ENCODE results near the gene BLID.

Gene BLID

GRCh38 chr11:122145715-122146274, 29.8 kb upstream of the BLID start:
- no peak overlapping the region for H3K4me3 ChIP-seq (ENCODE audit: low read depth, low read length)
- CTCF ChIA-PET = interaction anchor here (1.0 to 1.5 kb wide), 5 partner anchors 13 to 492 kb away, joined by 3 to 4 read pairs (median 4); no protein-coding TSS in a partner anchor
- no peak for DNase-seq (ENCODE audit: low read depth, low spot score)
- POLR2A ChIA-PET = interaction anchor here (0.7 kb wide), 2 partner anchors 70 to 490 kb away, joined by 3 read pairs; no protein-coding TSS in a partner anchor
- TF ChIP-seq, protein P1, sequence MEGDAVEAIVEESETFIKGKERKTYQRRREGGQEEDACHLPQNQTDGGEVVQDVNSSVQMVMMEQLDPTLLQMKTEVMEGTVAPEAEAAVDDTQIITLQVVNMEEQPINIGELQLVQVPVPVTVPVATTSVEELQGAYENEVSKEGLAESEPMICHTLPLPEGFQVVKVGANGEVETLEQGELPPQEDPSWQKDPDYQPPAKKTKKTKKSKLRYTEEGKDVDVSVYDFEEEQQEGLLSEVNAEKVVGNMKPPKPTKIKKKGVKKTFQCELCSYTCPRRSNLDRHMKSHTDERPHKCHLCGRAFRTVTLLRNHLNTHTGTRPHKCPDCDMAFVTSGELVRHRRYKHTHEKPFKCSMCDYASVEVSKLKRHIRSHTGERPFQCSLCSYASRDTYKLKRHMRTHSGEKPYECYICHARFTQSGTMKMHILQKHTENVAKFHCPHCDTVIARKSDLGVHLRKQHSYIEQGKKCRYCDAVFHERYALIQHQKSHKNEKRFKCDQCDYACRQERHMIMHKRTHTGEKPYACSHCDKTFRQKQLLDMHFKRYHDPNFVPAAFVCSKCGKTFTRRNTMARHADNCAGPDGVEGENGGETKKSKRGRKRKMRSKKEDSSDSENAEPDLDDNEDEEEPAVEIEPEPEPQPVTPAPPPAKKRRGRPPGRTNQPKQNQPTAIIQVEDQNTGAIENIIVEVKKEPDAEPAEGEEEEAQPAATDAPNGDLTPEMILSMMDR (IDR thresholded peaks at IDR 0.05; ENCODE audit: insufficient read depth, low read length, missing control alignments) = no peak

DNA sequence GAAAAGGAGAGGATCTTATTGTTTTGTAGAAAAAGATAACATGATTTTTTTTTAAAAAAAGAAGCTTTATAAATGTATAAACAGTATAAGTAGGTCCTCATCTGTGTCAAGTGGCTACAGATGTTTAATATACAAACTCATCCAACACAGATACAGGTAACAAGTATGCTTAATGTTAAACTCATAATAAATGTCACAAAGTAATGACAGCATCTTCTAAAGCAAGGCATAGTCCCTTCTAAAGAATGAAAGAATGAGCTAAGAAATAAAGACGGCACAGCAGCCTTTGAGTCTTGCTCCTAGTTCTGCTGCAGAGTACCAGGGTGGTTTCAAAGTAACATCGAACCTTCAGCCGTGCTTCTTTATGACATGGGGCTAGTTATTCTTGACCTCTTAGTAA, 28.7 kb upstream of the BLID start:
- TF ChIP-seq, protein P1 (IDR thresholded peaks at IDR 0.05; ENCODE audit: insufficient read depth, low read length, missing control alignments) = no peak
- CTCF ChIA-PET = interaction anchor here (0.6 to 1.5 kb wide), 7 partner anchors 9 to 491 kb away, joined by 3 to 4 read pairs (median 3); no protein-coding TSS in a partner anchor
- POLR2A ChIA-PET = interaction anchor here (1.2 kb wide), 1 partner anchor 10 kb away, joined by 6 read pairs; no protein-coding TSS in a partner anchor

GRCh38 chr11:122141725-122142124, 25.7 kb upstream of the BLID start:
- ChIA-PET POLR2A (no interaction called here), CTCF (interaction anchor here (0.7 kb wide), 1 partner anchor 61 kb away, joined by 3 read pairs; no protein-coding TSS in a partner anchor)
- TF ChIP-seq, protein P1 (IDR thresholded peaks at IDR 0.05; ENCODE audit: insufficient read depth, low read length, missing control alignments) = no peak
- H3K4me3 ChIP-seq (ENCODE audit: low read depth, low read length) = no peak overlapping the region
- DNase-seq (ENCODE audit: low read depth, low spot score) = no peak

More for the DNA sequence above, 28.7 kb upstream of the BLID start:
- H3K4me3 ChIP-seq (ENCODE audit: low read depth, low read length) = no peak overlapping the region
- DNase-seq (ENCODE audit: low read depth, low spot score) = no peak

DNA sequence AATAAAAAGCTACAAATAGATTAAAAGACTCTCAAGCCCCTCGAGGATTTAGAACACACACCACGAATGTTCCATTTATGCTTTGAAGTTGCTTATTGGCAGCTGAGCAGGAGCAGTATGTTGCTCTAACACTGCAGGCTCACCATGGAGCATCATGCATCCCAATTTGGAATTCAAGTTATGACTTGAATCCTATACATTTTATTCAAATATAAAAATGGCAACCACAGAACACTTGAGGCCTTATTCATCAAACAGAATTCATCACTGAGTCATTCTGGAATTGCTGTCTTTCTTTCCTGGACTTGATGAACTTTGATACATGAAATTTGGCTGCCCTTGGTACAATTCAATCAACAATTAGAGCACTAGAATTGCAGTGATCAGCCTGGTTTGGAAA, 24.5 kb upstream of the BLID start:
- peak; percentile 85 for DNase-seq (ENCODE audit: low read depth, low spot score)
- ChIA-PET POLR2A (interaction anchor here (0.5 to 1.5 kb wide), 2 partner anchors 255 to 365 kb away, joined by 3 read pairs; no protein-coding TSS in a partner anchor), CTCF (interaction anchor here (1.0 to 1.7 kb wide), 2 partner anchors 28 to 365 kb away, joined by 3 read pairs; no protein-coding TSS in a partner anchor)
- TF ChIP-seq, protein P1 (IDR thresholded peaks at IDR 0.05; ENCODE audit: insufficient read depth, low read length, missing control alignments) = no peak
- H3K4me3 ChIP-seq (ENCODE audit: low read depth, low read length) = no peak overlapping the region

GRCh38 chr11:122139595-122139866, 23.5 kb upstream of the BLID start:
- H3K4me3 ChIP-seq (ENCODE audit: low read depth, low read length) = no peak overlapping the region
- TF ChIP-seq, protein P1 (IDR thresholded peaks at IDR 0.05; ENCODE audit: insufficient read depth, low read length, missing control alignments) = no peak
- DNase-seq (ENCODE audit: low read depth, low spot score) = no peak
- POLR2A ChIA-PET = interaction anchor here (1.4 to 1.6 kb wide), 3 partner anchors 19 to 40 kb away, joined by 3 to 7 read pairs (median 4); no protein-coding TSS in a partner anchor
- CTCF ChIA-PET = interaction anchor here (1.7 to 1.8 kb wide), 4 partner anchors 23 to 63 kb away, joined by 3 to 11 read pairs (median 4); partner anchors contain the start of gene BLID

Data from AG04449 (cell line).